Measurements from ENCODE around the gene ADAMTS17. TPM values are rescaled to one million over a fixed set of nuclear protein-coding genes. Genes with fewer than 3 reads are reported as not detected.

ADAMTS17 gene
- total RNA-seq, 2 donors from 2014 or later = 4.0 to 6.8 TPM

- intact Hi-C loops (cut with DNase I) = no loop called here
- DNase-seq (ENCODE audit: low spot score) = no peak
Measured at GRCh38 chr15:100285641-100286295, 56.0 kb downstream of the ADAMTS17 start.

DNA sequence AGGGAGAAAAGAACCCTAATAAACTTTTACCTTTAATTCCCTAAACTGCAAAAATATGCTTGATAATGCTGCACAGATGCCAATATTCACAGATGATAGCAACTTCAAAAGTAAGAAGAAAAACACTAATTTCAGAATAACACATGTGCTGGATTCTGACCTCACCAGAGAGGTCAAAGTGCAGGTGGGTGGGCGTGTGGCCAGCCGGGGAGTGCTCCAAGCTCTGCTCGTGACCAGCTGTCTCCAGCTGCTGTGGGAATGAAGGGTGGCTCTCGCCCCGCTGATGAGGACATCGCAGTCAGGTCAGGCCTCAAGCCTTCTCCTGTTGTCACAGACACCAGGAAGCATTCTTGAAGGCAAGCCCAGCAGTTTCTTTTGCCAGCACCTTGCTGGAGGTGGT, 57.1 kb downstream of the ADAMTS17 start:
- DNase-seq (ENCODE audit: low spot score) = no peak

GRCh38 chr15:100284191-100284590, 57.6 kb downstream of the ADAMTS17 start:
- intact Hi-C loops (cut with DNase I) = no loop called here
- DNase-seq (ENCODE audit: low spot score) = no peak

More for the DNA sequence above, 57.1 kb downstream of the ADAMTS17 start:
- intact Hi-C loops (cut with DNase I) = no loop called here

GRCh38 chr15:100281096-100281917, 60.5 kb downstream of the ADAMTS17 start:
- intact Hi-C loops (cut with DNase I) = no loop called here
- no peak for DNase-seq (ENCODE audit: low spot score)

- no peak for DNase-seq (ENCODE audit: low spot score)
- intact Hi-C loops (cut with DNase I) = no loop called here
Measured at GRCh38 chr15:100279849-100280248, 61.9 kb downstream of the ADAMTS17 start.

DNA sequence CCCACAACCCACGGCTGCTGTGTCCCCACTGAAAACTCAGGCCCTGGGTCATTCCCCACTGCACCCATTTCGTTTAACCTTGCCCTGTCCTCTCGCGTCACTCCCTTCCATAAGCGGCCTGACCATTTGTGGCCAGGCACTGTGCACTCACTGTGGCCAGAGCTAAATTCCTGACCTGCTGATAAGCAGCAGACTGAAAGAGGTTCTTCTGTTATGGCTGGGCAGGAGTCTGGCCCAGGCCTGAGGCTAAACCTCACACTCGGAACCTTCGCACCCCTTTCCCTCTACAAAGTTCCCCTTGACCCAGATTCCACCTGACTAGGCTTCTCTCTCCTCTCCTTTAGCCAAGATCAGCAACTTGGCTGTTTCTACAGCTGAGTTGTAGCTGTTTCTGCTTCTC, 62.3 kb downstream of the ADAMTS17 start:
- DNase-seq (ENCODE audit: low spot score) = no peak

DNA sequence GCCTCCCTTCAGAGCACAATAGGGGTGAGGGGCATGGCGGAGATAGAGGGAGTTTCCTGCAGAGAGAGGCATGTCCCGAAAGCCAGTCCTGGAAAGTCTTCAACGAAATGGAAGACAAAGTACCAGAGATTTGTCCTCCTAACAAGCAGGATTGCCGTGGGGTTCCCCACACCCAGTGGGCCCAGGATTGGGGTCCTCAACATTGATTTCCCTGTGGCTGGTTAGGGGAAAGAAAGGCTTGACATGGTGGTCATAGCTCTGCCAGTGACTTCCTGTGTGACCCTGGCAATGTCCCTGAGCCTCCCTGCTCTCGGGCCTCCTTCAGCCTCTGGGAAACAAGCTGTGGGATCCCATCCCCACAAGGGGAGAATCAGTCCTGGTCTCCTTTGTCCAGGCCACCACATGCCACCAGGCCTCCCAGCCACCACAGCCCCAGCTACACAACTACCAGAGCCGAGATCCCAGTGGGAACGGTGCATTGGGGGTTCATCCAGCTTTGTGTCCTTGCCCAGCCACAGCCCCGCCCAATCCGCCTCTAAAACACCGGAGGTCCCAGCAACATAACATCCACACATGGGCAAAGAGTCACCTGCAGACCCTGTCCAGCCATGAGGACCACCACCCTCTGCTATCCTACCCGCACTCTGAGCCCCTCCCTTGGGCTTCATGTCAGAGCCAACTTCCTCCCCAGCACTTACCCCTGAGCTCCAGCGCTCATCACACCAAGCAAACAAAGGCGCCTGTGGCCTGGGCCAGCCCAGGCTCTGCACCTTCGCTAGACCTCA, 63.0 kb downstream of the ADAMTS17 start:
- no peak for DNase-seq (ENCODE audit: low spot score)
- intact Hi-C loops (cut with DNase I) = no loop called here

More for the DNA sequence above, 62.3 kb downstream of the ADAMTS17 start:
- intact Hi-C loops (cut with DNase I) = no loop called here

GRCh38 chr15:100277087-100277855, 64.5 kb downstream of the ADAMTS17 start:
- no peak for DNase-seq (ENCODE audit: low spot score)
- intact Hi-C loops (cut with DNase I) = no loop called here

- intact Hi-C loops (cut with DNase I) = no loop called here
- no peak for DNase-seq (ENCODE audit: low spot score)
Measured at GRCh38 chr15:100276506-100276905, 65.3 kb downstream of the ADAMTS17 start.

GRCh38 chr15:100275641-100276040, 66.1 kb downstream of the ADAMTS17 start:
- intact Hi-C loops (cut with DNase I) = no loop called here
- DNase-seq (ENCODE audit: low spot score) = no peak

- no peak for DNase-seq (ENCODE audit: low spot score)
- intact Hi-C loops (cut with DNase I) = no loop called here
Measured at GRCh38 chr15:100269831-100270230, 71.9 kb downstream of the ADAMTS17 start.

GRCh38 chr15:100266166-100266565, 75.6 kb downstream of the ADAMTS17 start:
- no peak for DNase-seq (ENCODE audit: low spot score)
- intact Hi-C loops (cut with DNase I) = no loop called here

- intact Hi-C loops (cut with DNase I) = no loop called here
- no peak for DNase-seq (ENCODE audit: low spot score)
Measured at GRCh38 chr15:100265641-100266035, 76.1 kb downstream of the ADAMTS17 start.

DNA sequence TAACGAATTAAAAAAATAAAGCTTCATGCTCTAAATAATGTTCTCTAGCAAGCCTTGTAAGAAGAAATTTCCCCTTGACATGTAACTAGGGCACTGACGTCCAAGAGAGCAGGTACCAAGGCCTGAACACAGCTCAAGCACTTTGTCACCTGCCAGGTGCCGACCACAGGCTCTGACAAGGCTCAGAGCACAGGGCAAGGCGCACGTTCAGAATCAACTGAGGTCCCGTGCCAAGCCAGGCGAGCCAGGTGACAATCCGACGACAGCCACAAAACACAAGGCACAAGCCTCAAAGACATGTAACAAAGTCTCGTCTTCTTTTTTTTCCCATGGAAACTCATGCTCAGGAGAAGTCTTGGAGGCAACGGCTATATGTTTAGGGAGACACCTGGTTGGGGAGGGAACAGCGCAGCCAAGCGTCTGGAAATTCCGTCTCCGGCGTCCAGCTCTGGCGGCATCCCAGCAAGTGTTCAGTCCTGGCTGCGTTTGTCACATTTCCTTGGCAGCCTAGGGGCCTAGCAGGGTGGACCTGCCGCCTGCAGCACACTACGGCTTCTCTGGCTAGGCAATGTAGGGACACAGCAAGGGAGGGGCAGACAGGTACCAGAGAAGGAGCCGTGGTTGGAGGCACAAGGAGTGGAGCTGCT, 76.7 kb downstream of the ADAMTS17 start:
- DNase-seq (ENCODE audit: low spot score) = no peak
- intact Hi-C loops (cut with DNase I) = no loop called here

GRCh38 chr15:100263721-100264455, 77.9 kb downstream of the ADAMTS17 start:
- intact Hi-C loops (cut with DNase I) = no loop called here
- DNase-seq (ENCODE audit: low spot score) = no peak

DNA sequence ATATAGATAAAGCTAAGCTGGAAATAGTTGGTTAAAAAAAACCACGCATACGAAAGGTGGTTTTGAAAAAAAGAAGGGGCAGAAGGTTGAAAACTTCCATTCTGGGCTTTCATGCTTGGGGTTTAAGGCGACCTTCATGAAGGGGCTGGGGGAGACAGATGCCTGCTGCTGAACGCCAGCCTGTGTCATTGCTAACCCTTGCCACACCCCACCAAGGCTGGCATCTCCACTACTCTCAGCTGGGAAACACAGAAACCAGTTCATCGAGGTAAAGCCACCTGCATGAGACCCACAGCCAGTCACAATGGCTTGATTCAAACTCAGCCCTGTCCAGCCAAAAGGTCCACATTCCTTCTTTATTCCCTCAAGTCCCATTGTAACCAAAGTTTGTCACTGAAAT, 78.7 kb downstream of the ADAMTS17 start:
- intact Hi-C loops (cut with DNase I) = no loop called here
- DNase-seq (ENCODE audit: low spot score) = no peak

DNA sequence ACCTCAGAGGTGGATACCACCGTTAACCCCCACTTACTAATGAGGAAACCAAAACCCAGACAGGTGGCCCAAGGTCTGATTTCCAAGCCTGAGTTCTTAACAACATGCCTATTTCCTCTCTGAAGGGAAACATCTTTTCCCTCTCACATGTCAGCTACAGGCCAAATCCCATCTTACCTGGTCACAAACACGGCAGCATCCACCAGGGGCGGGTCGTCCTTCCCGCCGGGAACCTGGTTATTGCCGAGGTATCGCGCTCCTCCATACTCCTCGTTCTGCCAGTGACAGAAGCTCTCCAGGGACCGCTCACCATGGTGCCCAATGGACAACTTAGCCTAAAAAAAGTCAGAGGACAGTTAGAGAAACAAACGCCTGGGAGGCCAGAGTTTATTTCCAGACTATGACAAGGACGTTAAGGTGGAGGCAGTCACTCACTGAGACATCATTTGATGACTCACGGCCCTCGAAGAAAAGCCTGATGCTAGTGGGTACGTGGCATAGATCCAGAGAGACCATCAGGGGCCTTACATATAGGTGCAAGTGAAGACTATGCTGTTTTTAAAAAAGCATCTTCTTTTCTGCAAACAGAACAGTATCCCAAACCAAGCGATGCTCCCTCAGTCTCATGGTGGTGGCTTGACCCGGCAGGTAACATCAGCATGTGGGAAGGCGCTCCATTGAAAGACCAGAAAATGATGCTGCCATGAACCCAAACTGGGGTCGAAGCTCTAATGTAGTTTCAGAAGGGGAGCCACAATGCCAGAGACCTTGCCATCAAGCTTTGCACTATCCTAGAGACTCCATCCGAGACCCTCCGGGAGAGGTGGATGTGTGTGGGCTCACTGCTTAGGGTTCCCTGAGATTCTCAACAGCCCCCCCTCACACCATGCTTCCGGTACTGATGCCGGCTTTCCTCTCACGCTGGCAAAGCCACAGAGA, 80.2 kb downstream of the ADAMTS17 start:
- DNase-seq (ENCODE audit: low spot score) = no peak
- intact Hi-C loops (cut with DNase I) = no loop called here
